HK-2 (cell line): ENCODE measurements around the gene HOXC10.

Experiments
- DNase-seq: peaks from one replicate; pipeline ENCODE4 v3.0.0-alpha.2; 2018; ENCODE audit not compliant: unreplicated experiment

HOXC10 gene

DNA sequence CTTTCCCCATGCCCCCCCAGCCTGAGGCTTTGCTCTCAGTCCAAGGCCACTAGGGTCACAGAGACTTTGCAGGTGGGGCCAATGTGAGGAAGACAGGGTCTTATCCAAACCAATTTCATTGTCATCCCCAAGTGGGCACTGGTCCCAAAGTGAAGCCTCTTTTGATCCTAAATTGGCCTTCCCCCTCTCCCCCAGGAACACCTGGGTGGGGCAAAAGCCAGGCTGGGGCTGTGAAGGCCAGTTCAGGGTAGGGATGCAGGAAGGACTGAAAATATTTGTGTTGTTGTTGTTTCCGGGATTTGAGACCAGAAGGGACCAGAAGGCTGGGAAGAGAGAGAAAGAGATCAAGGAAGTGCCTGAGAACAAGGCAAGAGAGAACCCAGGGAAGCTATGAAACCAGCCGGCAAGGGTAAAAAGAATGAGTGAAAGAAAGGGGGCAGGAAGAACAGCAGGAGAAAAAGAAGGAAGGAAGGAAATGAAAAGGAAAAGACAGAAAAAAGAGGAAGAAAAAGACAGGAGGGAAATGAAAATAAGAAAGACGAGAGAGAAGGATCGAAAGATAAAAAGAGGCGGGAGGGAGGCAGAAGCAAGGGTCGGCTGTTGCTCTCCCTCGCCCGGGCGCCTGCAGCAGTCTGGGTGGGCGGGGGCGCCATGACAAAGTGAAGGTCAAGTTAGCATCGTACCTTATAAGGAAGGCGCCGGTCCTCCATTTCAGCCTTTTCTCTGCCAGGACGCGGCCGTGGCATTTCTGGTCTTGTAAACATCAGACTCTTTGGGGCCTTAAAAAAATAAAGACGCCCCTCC is 19.5 kb upstream of the HOXC10 start:
- DNase-seq: no peak

DNA sequence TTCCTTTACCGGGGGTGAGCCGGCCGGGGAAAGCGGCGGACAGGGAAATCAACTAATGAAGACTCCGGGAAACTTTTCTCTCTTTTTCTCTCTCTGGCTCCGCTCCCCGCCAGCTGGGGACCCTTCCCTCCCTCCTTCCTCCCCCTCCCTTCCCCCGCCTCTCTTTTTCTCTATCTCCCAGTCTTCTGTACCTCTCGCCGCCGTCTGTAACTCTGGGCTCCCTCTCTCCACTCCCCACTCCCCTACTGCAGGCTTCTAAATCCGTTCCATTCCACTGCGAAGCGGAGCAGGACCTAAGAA is 18.9 kb upstream of the HOXC10 start:
- DNase-seq: no peak

- no peak for DNase-seq
Measured at GRCh38 chr12:53966385-53967133, 18.4 kb upstream of the HOXC10 start.

DNA sequence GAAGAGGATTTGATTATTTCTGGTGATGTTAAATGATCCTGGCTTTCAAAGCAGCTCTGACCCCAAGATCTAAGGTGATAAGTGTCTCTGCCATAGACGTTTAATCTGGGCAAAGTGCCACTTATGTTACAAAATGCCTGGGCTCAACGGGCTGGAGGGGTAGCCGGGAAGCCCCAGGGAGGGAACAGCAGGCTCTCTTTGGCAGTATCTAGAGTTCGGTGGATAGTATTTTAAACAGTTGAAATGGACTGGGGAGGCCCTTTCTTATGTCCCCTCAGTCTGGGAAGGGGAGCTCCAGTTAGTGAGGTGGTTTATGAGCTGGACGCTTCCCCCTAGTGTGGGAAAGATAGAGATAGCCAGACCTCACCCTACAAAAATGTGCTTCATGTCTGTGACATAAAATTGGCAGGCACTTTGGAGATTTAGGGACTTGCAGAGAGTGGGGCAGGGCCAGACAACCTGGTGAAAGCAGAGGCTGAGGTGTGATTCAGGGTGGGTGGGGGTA is 17.5 kb upstream of the HOXC10 start:
- DNase-seq: no peak

- no peak for DNase-seq
Measured at GRCh38 chr12:53968214-53969127, 16.5 kb upstream of the HOXC10 start.

DNA sequence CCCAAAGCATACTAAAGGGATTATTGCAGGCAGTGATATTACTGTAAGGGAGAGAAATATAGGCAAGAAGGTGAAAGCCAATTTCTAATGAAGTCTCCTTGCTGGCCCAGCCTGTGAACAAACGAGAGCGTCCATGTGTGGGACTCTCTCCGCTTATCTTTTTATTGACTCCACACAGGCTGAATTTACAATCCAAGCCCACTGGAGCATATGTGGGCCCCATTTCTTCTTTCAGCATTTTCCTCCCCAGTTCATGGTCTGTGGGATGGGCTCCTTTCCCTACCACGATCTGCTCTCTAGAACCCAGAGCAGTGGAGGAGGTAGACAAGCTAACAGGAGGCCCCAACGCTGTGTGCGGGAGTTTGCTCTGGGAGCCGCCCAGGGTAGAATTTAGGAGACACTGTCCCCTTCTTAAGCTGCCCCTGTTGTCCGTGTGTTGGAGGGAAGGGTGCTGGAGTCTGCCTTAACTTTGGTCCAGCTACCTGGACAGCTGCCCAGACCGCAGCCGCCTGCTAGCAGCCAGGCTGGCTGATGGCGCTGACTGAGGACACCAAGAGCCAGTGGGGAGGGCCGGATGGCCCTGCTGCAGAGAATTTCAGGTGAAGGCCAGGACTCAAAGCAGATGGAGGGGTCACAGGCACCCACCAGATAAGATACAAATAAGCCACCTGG is 15.2 kb upstream of the HOXC10 start:
- DNase-seq: no peak

DNA sequence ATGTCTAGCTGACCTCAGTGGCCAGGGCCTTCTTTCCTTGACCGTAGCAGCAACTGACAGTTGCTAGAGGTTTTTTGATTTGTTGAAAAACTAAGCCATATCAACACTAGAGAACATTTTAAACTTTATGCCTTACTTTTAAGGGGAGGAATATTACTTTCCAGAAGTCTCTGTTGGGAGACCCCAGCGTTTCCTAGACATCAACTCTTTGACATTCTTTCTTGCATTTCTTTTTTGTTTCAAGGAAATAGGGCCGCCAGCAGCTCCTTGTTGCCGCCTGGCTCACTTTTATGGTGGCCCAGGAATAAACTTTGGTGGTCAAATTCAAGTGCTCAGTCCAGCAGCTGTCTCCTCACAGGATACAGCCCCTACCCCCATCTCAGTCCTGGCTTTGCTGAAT is 14.5 kb upstream of the HOXC10 start:
- DNase-seq: no peak

DNA sequence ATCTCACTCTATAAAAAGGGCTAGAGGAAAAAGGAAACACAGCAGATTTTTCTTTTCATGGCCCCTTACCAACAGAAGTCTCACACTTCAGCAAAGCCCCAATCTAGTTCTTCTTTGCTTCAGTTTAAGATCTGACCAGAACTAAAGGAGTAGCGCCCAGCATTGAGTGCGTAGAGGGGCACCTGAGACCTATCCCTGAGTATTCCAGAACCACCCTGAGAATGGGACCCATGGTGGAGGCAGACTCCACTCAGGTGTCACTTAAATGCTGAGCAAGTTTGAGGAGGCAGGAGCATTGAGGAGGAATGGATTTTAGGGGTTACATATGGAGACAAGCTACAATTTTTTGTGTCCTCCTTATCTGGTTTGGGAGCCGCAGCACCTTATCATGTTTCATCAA is 13.8 kb upstream of the HOXC10 start:
- no peak for DNase-seq

- DNase-seq: no peak
Measured at GRCh38 chr12:53971686-53972085, 13.3 kb upstream of the HOXC10 start.

GRCh38 chr12:53972152-53972702 is 12.7 kb upstream of the HOXC10 start:
- no peak for DNase-seq

- no peak for DNase-seq
Measured at GRCh38 chr12:53972722-53973235, 12.2 kb upstream of the HOXC10 start, which contains the start of gene HOXC11. HOXC11 (plus strand) TSS chr12:53973126; CDS start chr12:53973242, 116 bp downstream.

- peak; percentile 55 for DNase-seq
Measured at GRCh38 chr12:53973236-53974042, 11.5 kb upstream of the HOXC10 start.

GRCh38 chr12:53974084-53975063 is 10.6 kb upstream of the HOXC10 start, which contains the start of gene HOTAIR:
HOTAIR (minus strand) TSS chr12:53974954.
- peak; percentile 62 for DNase-seq

- DNase-seq: no peak
Measured at GRCh38 chr12:53975064-53975471, 9.9 kb upstream of the HOXC10 start.

- DNase-seq: no peak
Measured at GRCh38 chr12:53975479-53976152, 9.3 kb upstream of the HOXC10 start.

DNA sequence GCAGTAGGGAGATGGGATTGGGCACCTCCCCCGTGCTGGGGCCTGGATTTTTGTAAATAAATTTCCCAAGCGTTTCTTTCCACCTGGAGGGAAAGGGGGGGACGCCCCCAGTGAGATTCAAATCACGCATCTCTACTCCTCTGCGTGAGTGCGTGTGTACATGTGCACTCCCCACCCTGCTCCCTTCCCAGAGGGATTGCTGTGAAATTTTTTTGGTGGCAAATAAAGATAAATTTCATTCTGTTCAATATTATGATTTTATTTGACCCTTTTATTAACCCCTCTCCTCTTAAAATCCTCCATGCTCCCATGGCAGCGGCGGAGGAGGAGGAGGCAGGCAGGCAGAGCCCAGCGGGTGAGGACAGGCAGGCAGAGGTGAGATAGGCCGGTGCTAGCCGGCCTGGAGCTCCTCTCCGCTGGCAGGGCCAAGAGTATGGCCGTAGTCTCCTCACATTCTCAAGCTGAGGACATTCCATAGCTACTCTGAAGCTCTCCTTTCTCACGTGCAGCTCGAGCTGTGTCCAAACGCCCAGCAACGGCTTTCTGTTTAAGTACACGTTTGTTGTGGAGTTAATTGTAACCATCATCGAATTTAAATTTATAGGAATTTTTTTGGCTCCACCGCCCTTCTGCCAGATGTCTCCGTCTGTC is 8.6 kb upstream of the HOXC10 start:
- no peak for DNase-seq

DNA sequence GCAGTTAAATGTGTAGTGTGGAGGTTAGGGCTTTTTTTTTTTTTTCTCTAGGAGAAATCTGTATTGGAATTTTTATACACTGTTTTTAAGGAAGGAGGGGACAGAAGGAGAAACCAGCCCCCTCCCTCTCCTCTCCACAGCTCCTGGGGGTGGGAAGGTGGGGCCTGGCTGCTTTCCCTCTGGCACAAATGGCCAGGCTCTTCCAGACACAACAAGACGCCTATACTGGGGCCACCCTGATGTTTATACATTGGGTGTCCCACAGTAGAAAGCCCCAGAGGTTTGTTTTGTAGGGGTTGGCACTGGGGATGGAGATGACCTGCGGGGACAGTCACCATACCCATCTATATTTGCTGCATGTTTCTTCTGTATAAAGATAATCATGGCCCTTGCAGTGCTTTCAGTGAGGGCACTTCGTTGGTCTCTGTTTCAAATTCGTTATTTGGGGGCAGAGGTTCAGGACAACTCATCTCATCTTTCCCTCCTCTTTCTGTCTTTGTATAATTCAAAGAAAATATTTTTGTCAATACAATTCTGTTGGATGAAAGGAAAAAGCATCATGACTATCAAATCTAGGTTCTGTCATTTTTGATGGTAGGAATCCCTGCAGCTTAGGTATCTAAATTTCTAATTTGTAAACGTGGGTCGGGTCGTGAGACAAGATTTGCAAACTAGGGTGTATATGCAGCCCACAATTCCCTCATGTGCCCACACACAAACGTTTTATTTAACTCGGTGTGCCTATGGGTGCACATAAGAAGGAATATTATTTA is 7.9 kb upstream of the HOXC10 start:
- no peak for DNase-seq
